ENCODE data around the gene EIF4E2.

- no peak for TF ChIP-seq ZNF790 (CRISPR knock-in tag; IDR thresholded peaks at IDR 0.05; ENCODE audit: borderline replicate concordance)
- no peak for TF ChIP-seq SIN3A (IDR thresholded peaks at IDR 0.05; ENCODE audit: borderline replicate concordance, low read depth, low read length)
- no peak for TF ChIP-seq ZNF792 (CRISPR knock-in tag; IDR thresholded peaks at IDR 0.05)
- TF ChIP-seq JUNB (CRISPR knock-in tag; IDR thresholded peaks at IDR 0.05; ENCODE audit: borderline replicate concordance): no peak
- no peak for TF ChIP-seq ZNF558 (CRISPR knock-in tag; IDR thresholded peaks at IDR 0.05; ENCODE audit: borderline replicate concordance)
- no peak for TF ChIP-seq TAF1 (CRISPR knock-in tag; IDR thresholded peaks at IDR 0.05)
- TF ChIP-seq ZNF446 (CRISPR knock-in tag; IDR thresholded peaks at IDR 0.05): no peak
These were observed 27.1 kb upstream of the EIF4E2 start for GRCh38 chr2:232523402-232523681.

All from HepG2 (cell line).